T-helper 17 cell (primary cell): ENCODE data around the gene OSBPL1A. TPM values are rescaled to one million over a fixed set of nuclear protein-coding genes. Genes with fewer than 3 reads are reported as not detected.

ENCODE experiments used
- ATAC-seq: fragments of 150-1000 bp; cut with Tn5 transposase; 2 replicates; pipeline ENCODE4 v1.10.0; 2021; ENCODE audit warnings: mild to moderate bottlenecking, moderate library complexity
- DNase-seq, 3 donors: peaks; one replicate each; pipeline versions ENCODE4 v3.0.0 to v3.0.0-alpha.2; 2020 to 2021
- H3K9me3 ChIP-seq: one replicate; pipeline ENCODE4 v1.7.0; 2013; ENCODE audit warnings: low read length, mild to moderate bottlenecking; ENCODE audit not compliant: control insufficient read depth, poor library complexity, severe bottlenecking
- H3K27ac Mint-ChIP-seq: one replicate; pipeline ENCODE4 v1.8.0; 2022; ENCODE audit warnings: mild to moderate bottlenecking, moderate library complexity, mixed read lengths
- H3K27me3 Mint-ChIP-seq: one replicate; pipeline ENCODE4 v1.8.0; 2022; ENCODE audit warnings: mixed read lengths
- H3K36me3 Mint-ChIP-seq: one replicate; pipeline ENCODE4 v1.8.0; 2022; ENCODE audit warnings: low read depth, mixed read lengths
- H3K4me1 Mint-ChIP-seq: one replicate; pipeline ENCODE4 v1.8.0; 2022; ENCODE audit warnings: mild to moderate bottlenecking, mixed read lengths
- H3K4me3 Mint-ChIP-seq: one replicate; pipeline ENCODE4 v1.8.0; 2022; ENCODE audit warnings: mild to moderate bottlenecking, moderate library complexity, mixed read lengths
- total RNA-seq, 4 donors: library from RNA in 2 of 4; stranded (reverse) in 2 of 4; gene quantifications; one replicate each; pipeline ENCODE4 v1.2.3 and lab custom pipeline; 2022 to 2026

Gene OSBPL1A
- total RNA-seq, 2 donors from 2014 or later = 6.8 to 7.1 TPM

DNA sequence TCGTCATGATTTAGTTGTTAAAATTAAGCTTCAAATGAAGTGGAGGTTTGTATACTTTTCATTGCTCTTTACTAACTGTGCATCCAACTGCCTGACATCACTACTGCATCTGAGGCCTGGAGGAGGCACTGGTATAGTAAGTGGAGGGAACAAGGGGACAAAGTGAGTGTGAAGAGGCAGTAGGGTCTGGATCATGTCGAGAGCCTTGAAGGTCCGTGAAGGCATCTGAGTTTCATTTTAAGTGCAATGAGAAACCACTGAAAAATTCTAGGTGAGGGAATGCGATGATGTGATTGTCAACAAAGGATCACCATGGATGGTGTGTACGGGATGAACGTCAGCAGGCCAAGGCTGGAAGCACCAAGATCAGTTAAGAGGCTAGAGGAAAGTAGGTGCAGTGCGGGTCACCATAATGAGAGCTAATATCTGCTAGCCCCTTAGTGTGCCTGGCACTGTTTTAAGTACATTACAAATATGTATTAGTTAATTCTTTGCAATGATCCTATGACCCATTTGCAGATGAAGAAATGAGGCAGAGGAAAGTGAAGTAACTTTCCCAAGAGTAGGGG, 162.7 kb downstream of the OSBPL1A start:
- no peak for DNase-seq
- Mint-ChIP-seq H3K4me3 (no peak overlapping the region), H3K27me3 (peaks cover 15% of the 10 kb centered on the region), H3K36me3 (peaks cover 14% of the 10 kb centered on the region), H3K27ac (no peak overlapping the region), H3K4me1 (peaks cover 4% of the 10 kb centered on the region)
- H3K9me3 ChIP-seq = no peaks in the 10 kb centered on the region
- ATAC-seq = no peak

DNA sequence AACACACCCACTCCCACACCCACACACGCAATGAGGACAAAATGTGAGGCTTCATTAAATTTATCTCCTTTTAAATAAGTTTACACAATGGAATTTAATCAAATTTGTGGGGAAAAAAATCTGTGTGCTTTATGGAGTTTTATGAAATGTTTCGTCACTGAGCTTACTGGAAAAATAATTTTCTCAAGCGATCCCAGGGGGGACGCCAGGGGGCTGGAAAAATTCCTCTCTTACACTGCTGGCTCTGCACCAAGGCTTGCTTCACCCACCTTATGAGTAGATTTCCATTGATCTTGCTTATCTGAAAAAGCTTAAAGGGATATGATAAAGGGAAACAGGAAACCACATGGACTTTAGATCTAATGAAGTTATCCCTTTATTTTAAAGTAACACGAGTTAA, 163.3 kb downstream of the OSBPL1A start:
- peaks cover 4% of the 10 kb centered on the region for H3K4me1 Mint-ChIP-seq
- DNase-seq (no peak), ATAC-seq (no peak)
- no peak overlapping the region for H3K27ac Mint-ChIP-seq
- peaks cover 15% of the 10 kb centered on the region for H3K27me3 Mint-ChIP-seq
- H3K4me3 Mint-ChIP-seq = no peak overlapping the region
- H3K9me3 ChIP-seq = no peaks in the 10 kb centered on the region
- H3K36me3 Mint-ChIP-seq = peaks cover 14% of the 10 kb centered on the region

DNA sequence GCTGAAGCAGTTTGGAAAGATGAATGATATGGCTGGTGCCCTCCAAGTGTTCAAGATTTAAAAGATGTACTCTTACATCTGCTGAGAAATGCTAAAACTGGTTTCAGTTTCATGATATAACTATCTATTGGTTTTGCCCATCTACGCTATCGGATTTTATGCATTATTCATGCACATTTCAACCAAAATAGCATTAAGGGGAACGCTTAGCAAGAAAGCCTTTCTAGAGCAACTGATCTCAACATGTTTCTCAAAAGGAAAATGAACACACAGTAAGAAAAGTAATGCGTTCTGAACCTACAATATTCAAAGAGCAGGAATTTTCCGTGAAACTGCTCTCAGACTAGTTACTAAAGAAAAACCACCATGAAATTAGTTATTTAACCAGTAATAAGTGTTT, 164.8 kb downstream of the OSBPL1A start:
- Mint-ChIP-seq H3K27ac (no peak overlapping the region), H3K4me3 (no peak overlapping the region), H3K4me1 (peaks cover 8% of the 10 kb centered on the region), H3K36me3 (peaks cover 8% of the 10 kb centered on the region), H3K27me3 (peaks cover 23% of the 10 kb centered on the region)
- no peak for DNase-seq
- no peak for ATAC-seq
- no peaks in the 10 kb centered on the region for H3K9me3 ChIP-seq

DNA sequence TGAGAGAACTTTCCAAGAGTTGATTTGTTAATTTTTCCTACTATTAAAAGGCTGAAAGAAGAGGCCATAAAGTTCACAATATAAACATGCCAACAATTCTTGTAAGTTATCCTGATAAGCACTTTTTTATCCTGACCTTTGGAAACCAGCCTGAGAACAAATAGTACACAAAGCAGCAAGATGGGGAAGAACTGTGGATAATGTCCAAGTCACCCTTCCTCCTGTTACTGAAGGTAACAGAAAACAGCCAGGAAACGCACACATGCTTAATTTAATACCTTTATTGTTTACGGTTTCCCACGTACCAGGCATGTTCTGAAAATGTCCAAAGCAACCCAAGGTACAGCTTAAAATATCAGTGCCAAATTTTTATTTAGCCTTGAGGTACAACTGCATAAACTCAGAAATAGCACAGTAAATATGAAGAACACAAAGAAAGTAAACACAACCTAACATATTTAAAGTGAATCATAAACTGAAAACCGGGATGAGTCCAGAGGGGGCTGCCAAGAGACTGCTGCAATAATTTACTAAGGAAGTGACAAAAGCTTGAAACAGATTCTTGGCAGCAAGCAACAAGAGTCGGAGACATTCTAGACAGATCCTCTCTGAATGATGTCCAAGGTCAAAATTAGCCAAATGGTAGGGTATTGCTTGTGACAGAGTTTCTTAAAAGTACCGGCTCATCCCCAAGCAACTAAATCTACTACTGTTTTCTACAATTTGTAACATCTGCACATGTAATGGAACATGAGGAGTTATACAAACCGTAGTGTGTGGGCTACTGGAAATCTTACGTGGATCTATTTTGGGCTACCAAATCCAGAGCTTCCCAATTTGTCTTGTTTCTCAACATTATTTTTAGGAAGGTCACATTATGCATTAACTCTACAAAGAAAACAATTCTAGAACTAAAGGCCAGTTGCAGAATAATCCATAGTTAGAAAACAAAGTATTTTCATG, 165.6 kb downstream of the OSBPL1A start:
- DNase-seq = no peak
- Mint-ChIP-seq H3K36me3 (peaks cover 6% of the 10 kb centered on the region), H3K4me1 (peaks cover 8% of the 10 kb centered on the region), H3K27me3 (peaks cover 30% of the 10 kb centered on the region), H3K27ac (no peak overlapping the region), H3K4me3 (peak overlapping the region; percentile 5)
- no peak for ATAC-seq
- no peaks in the 10 kb centered on the region for H3K9me3 ChIP-seq

DNA sequence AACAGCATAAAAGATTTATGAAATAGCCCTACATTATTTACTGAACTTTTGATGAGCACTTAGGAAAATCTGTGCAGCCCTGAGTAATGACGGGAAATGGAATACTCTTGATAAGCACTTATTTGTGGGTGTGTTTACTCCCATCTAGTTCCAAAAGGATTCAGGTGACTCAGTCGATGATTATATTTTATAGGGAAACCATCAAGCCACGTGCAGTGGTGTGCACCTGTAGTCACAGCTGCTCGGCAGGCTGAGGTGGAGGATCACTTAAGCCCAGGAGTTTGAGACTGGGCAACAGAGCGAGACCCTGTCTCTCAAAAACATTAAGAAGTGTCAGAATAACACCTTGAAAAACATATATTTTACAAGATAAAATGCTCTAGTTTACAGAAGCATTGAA, 166.9 kb downstream of the OSBPL1A start:
- ATAC-seq (no peak), DNase-seq (no peak)
- Mint-ChIP-seq H3K4me3 (no peak overlapping the region), H3K4me1 (peaks cover 8% of the 10 kb centered on the region), H3K27ac (no peak overlapping the region), H3K36me3 (peaks cover 6% of the 10 kb centered on the region), H3K27me3 (peaks cover 30% of the 10 kb centered on the region)
- H3K9me3 ChIP-seq = no peaks in the 10 kb centered on the region

DNA sequence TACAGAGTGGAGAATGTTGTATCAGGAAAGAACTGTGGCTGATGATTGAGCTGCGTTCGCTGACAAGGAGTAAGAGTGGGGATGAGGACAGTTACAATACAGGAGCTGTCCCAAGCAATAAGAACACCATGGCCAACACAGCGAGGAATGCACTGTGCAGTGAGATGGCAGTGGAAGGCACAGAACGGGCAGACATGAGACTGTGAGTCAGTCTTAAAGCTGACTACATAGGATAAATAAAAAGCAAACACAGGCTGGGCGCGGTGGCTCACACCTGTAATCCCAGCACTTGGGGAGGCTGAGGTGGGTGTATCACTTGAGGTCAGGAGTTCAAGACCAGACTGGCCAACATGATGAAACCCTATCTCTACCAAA, 169.0 kb downstream of the OSBPL1A start:
- peaks cover 3% of the 10 kb centered on the region for H3K36me3 Mint-ChIP-seq
- H3K27ac Mint-ChIP-seq = no peak overlapping the region
- no peak overlapping the region for H3K4me3 Mint-ChIP-seq
- ATAC-seq (no peak), DNase-seq (no peak)
- peaks cover 6% of the 10 kb centered on the region for H3K4me1 Mint-ChIP-seq
- peaks cover 35% of the 10 kb centered on the region for H3K27me3 Mint-ChIP-seq
- no peaks in the 10 kb centered on the region for H3K9me3 ChIP-seq

DNA sequence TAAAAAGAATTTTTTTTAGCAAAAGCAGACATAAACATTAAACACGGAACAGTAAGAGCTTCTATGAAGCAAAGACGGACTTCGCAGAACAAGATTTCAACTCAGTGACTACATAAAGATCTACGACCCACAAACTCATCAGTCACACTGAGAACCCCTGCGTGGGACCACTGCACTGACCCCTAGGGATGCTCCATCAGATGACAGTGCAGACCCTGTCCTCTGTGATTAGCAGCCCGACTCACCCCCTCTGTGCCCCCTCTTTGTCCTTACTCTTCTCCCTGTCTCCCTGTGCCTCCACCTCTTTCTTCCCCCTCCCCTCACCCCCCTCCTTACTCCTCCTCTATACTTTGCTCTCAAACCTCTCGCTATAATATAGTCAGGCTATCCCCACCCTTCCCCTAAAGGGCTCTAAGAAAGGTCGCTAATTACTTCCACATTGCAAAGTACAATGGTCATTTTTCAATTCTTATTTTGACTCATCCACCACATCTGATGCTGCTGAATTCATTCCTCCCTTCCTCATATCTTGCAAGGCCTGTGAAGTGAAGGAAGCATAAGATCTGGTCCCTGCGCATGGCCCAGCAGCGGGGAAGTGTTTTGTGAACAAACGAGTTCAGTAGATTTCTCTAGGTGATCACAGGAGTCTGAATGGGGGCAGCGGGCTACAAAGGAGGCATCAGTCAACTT, 169.5 kb downstream of the OSBPL1A start:
- H3K27ac Mint-ChIP-seq = no peak overlapping the region
- H3K4me1 Mint-ChIP-seq = peaks cover 4% of the 10 kb centered on the region
- ATAC-seq = no peak
- no peak overlapping the region for H3K4me3 Mint-ChIP-seq
- peaks cover under 1% of the 10 kb centered on the region for H3K36me3 Mint-ChIP-seq
- DNase-seq = no peak
- H3K9me3 ChIP-seq = no peaks in the 10 kb centered on the region
- H3K27me3 Mint-ChIP-seq = peaks cover 30% of the 10 kb centered on the region

DNA sequence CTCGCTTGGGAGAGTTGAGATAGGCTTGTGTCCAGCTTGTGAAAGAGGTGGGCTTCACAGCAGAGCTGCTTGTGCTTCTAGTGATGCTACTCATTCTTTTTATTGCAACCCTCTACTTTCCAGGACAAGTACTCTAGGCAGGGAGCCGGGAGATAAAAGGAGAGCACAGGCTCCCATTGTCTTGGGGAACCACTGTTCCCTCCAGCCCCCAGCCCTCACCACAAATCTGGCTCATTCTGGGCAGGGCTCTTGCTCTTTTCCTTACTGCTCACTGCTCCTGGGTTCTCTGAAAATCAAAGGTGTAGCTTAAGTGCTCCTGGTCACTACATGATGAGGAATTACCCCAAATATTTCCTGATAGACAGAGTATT, 177.3 kb downstream of the OSBPL1A start:
- H3K27ac Mint-ChIP-seq = no peak overlapping the region
- ATAC-seq = no peak

DNA sequence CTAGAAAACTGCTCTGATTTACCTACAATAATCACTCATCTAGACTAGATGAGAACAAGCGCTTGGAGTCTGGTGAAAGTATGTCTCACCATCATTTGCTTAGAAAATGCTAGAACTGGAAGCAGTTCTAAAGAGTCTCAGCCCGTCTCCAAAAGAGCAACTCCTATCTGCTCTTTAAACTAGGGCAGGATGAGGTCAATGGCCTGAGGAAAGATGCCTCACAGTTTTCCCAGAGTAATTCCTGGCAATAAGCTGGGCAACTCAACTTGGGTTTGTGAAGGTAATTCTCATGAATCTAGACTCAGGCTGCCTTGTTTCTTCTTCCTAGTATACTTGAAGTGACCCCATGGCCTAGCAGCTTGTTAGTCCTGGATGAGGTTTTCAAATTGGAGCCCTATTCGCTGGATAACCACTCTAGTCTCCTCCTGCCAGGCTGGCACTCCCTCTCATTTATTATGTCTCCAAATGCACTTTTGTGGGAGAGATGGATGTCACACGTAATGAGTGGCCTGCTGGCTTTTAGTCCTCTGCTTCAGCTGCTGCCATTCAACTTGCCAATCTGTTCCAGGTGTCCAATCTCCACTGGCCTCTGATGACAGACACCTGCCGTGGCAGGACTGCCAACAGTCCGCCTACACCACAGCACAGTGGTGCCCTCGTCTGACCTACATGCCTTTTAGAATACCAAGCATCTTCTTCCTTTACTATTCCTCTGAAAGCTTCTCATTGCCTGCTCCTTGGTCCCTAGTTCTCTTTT, 177.9 kb downstream of the OSBPL1A start:
- Mint-ChIP-seq H3K27me3 (peaks cover 7% of the 10 kb centered on the region), H3K4me3 (no peak overlapping the region)
- no peak for ATAC-seq

More for the DNA sequence above, 177.3 kb downstream of the OSBPL1A start:
- no peak overlapping the region for H3K4me3 Mint-ChIP-seq
- H3K36me3 Mint-ChIP-seq = no peaks in the 10 kb centered on the region
- no peaks in the 10 kb centered on the region for H3K4me1 Mint-ChIP-seq
- H3K9me3 ChIP-seq = no peaks in the 10 kb centered on the region
- H3K27me3 Mint-ChIP-seq = peaks cover 13% of the 10 kb centered on the region
- no peak for DNase-seq

DNA sequence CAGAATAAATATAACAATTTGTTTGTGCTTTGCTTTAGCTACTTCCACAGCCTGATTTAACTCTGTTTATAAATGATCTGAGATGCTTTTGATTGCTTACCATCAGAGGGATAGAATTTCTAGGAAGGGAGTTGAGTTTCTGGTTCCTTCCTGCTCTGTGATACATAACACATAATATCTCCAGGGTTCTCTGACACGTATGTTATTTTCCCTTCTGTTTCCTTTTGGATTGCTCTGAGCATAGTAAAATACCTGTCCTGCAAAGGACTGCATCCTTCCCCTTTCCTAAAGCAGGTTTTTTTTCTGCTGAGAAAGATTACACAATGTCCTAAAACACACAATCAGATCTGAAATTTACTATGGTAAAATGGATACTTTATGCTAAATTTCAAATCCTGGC, 182.7 kb downstream of the OSBPL1A start:
- Mint-ChIP-seq H3K27me3 (no peaks in the 10 kb centered on the region), H3K4me3 (no peak overlapping the region), H3K36me3 (no peaks in the 10 kb centered on the region), H3K27ac (no peak overlapping the region), H3K4me1 (no peaks in the 10 kb centered on the region)
- no peaks in the 10 kb centered on the region for H3K9me3 ChIP-seq
- DNase-seq (no peak), ATAC-seq (no peak)

More for the DNA sequence above, 177.9 kb downstream of the OSBPL1A start:
- H3K36me3 Mint-ChIP-seq = no peaks in the 10 kb centered on the region
- H3K27ac Mint-ChIP-seq = no peak overlapping the region
- no peak for DNase-seq
- no peaks in the 10 kb centered on the region for H3K4me1 Mint-ChIP-seq
- H3K9me3 ChIP-seq = no peaks in the 10 kb centered on the region

DNA sequence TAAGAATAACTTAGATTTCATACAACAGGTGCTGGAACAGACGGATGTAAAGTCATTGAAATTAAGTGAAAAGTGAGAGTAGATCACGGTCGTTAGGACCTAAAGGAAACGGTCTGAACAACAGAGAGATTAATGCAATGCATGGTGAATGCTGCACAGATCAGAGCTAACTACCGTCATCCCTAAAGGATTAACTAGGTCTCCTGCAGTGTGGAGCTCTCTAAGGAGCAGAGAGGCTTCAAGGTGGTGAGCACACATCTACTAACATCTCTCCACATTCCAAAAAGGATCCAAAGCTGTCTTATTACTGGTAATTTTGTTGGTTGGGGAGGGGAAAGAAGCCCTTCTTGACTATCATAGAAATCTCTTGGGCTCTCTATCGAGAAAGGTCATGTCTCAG, 183.5 kb downstream of the OSBPL1A start:
- ATAC-seq (no peak), DNase-seq (no peak)
- Mint-ChIP-seq H3K27me3 (no peaks in the 10 kb centered on the region), H3K4me1 (no peaks in the 10 kb centered on the region), H3K27ac (no peak overlapping the region), H3K4me3 (no peak overlapping the region), H3K36me3 (no peaks in the 10 kb centered on the region)
- H3K9me3 ChIP-seq = no peaks in the 10 kb centered on the region

DNA sequence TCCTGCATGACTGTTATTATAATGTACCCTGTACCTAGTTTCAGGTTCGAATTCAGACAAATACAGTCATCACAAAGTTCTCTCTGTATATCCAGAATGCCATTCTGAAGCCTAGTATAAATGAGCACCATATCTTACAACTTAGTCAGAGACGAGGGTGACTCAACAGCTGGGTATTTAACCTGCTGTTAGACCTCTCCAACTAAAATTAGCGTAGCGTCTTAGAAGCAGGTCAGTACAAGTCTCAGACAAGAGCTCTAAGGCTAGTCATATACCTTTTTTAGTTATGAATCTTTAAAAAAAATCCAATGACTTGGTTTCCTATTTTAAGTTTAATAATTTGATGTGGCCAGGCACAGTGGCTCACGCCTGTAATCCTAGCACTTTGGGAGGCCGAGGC, 184.7 kb downstream of the OSBPL1A start:
- DNase-seq = no peak
- H3K27ac Mint-ChIP-seq = no peak overlapping the region
- no peaks in the 10 kb centered on the region for H3K27me3 Mint-ChIP-seq
- no peak overlapping the region for H3K4me3 Mint-ChIP-seq
- H3K4me1 Mint-ChIP-seq = no peaks in the 10 kb centered on the region
- H3K9me3 ChIP-seq = no peaks in the 10 kb centered on the region
- no peaks in the 10 kb centered on the region for H3K36me3 Mint-ChIP-seq
- no peak for ATAC-seq

DNA sequence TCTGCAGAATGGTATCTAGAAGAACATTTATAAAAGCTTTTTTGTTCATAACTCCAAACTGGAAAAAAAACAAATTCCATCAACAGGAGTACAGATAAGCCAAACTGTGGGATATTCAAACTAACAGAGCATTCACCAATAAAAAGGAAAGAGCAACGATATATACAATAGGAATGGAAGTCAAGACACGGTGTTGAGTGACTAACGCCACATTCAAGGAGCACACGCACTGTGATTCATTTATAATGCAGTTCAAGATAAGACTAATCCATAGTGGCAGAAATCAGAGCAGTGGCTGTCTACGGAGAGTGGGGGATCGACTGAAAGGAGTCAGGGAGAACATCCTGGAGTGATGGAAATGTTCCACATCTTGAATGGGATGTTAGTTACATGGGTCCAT, 188.1 kb downstream of the OSBPL1A start:
- no peaks in the 10 kb centered on the region for H3K9me3 ChIP-seq
- no peaks in the 10 kb centered on the region for H3K4me1 Mint-ChIP-seq
- H3K4me3 Mint-ChIP-seq = no peak overlapping the region
- H3K36me3 Mint-ChIP-seq = no peaks in the 10 kb centered on the region
- DNase-seq (no peak), ATAC-seq (no peak)
- H3K27ac Mint-ChIP-seq = no peak overlapping the region
- H3K27me3 Mint-ChIP-seq = no peaks in the 10 kb centered on the region
